ENCODE results near the gene RBMS1.

The RBMS1 gene

DNA sequence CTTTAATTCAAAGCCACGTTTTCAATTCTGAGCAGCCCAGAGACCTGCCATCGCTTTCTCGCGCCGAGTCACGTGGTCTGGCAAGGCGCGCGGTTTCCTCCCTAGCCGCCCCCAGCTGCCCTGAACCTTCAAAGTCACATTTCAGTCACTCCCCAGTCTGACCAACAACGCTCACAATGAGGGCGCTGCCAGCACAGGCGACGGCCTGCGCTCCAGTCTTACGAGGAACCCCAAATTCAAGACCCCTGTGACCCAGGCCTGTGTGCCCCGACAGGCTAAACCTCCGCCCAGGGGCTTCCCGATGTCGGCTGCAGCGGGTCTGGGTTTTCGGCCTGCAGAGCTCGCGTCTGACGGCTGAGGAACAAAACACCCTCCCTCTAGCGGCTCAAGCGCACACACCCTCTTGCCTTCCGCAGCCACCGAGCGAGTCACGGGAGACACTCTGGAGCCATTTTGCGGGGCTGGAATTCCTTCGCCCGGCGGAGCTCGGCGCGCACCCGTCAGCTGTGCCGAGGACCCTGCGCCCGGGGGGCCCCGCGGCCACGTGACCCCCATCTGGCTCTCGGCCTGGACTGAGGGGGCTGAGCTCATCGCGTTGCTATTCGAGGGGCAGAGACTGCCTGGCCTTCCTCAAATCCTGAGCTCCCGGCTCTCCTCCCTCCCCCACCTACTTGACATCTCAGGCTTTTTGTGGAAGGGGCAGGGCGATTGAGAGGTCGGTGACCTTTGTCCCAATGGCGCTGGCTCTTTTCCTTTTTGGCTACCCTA is 223.6 kb downstream of the RBMS1 start:
- Histone ChIP-seq H4K20me1 (ENCODE audit: insufficient read depth, low read length, poor library complexity, severe bottlenecking) (no peaks in the 10 kb centered on the region), H3K9me2 (replicated peaks; ENCODE audit: low read depth, low read length) (no peaks in the 10 kb centered on the region), H3K9me3 (ENCODE audit: insufficient read depth, low read depth, low read length) (no peaks in the 10 kb centered on the region), H3K9ac (ENCODE audit: low read depth, low read length, poor library complexity, severe bottlenecking) (no peak overlapping the region), H3K79me2 (ENCODE audit: insufficient read depth, low read length) (no peaks in the 10 kb centered on the region), H3F3A (ENCODE audit: low read depth) (no peaks in the 10 kb centered on the region), H3K4me1 (ENCODE audit: insufficient read depth, low read length, poor library complexity, severe bottlenecking) (no peaks in the 10 kb centered on the region), H3K4me3 (ENCODE audit: low read length, poor library complexity, severe bottlenecking) (no peak overlapping the region), H3K4me2 (ENCODE audit: low read depth, low read length, poor library complexity, severe bottlenecking) (no peak overlapping the region), H3K36me3 (ENCODE audit: insufficient read depth, low read length) (peaks cover 36% of the 10 kb centered on the region; the same call in 1 of the 2 replicates), H3K27me3 (ENCODE audit: insufficient read depth, low read length, poor library complexity, severe bottlenecking) (no peaks in the 10 kb centered on the region), H2AFZ (ENCODE audit: low read length) (no peak overlapping the region)
- TF ChIP-seq, protein P1, sequence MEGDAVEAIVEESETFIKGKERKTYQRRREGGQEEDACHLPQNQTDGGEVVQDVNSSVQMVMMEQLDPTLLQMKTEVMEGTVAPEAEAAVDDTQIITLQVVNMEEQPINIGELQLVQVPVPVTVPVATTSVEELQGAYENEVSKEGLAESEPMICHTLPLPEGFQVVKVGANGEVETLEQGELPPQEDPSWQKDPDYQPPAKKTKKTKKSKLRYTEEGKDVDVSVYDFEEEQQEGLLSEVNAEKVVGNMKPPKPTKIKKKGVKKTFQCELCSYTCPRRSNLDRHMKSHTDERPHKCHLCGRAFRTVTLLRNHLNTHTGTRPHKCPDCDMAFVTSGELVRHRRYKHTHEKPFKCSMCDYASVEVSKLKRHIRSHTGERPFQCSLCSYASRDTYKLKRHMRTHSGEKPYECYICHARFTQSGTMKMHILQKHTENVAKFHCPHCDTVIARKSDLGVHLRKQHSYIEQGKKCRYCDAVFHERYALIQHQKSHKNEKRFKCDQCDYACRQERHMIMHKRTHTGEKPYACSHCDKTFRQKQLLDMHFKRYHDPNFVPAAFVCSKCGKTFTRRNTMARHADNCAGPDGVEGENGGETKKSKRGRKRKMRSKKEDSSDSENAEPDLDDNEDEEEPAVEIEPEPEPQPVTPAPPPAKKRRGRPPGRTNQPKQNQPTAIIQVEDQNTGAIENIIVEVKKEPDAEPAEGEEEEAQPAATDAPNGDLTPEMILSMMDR (conservative IDR thresholded peaks at IDR 0.05; ENCODE audit: low read length): no peak
- TF ChIP-seq EZH2phosphoT487 (IDR thresholded peaks at IDR 0.05; ENCODE audit: borderline replicate concordance): no peak

DNA sequence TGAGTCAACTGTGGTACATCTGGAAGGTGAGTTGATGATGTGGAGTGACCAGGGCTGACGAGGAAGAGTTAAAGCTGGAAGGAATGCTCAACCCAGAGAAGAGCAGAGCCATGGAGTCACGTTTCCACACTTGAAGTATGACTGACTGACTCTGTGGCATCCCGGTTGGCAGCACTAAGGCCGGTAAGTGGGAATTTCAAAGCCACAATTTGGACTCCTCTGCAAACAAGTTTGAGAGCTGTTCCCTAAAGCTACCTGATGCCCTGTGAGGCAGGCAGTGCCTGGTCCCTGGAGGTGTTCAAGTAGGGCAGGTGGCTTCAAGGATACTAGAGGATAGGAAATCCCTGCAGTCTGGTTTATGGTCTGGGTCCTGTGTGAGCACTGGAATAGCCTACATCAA is 224.2 kb downstream of the RBMS1 start:
- no peaks in the 10 kb centered on the region for H3K9me3 ChIP-seq (ENCODE audit: insufficient read depth, low read depth, low read length)
- no peak overlapping the region for H3K9ac ChIP-seq (ENCODE audit: low read depth, low read length, poor library complexity, severe bottlenecking)
- TF ChIP-seq EZH2phosphoT487 (IDR thresholded peaks at IDR 0.05; ENCODE audit: borderline replicate concordance): no peak
- TF ChIP-seq, protein P1 (conservative IDR thresholded peaks at IDR 0.05; ENCODE audit: low read length): no peak
- H3K4me1 ChIP-seq (ENCODE audit: insufficient read depth, low read length, poor library complexity, severe bottlenecking): no peaks in the 10 kb centered on the region
- H3K36me3 ChIP-seq (ENCODE audit: insufficient read depth, low read length): peaks cover 30% of the 10 kb centered on the region; the same call in 1 of the 2 replicates
- H3K4me2 ChIP-seq (ENCODE audit: low read depth, low read length, poor library complexity, severe bottlenecking): no peak overlapping the region
- H3F3A ChIP-seq (ENCODE audit: low read depth): no peaks in the 10 kb centered on the region
- H4K20me1 ChIP-seq (ENCODE audit: insufficient read depth, low read length, poor library complexity, severe bottlenecking): no peaks in the 10 kb centered on the region
- H3K27me3 ChIP-seq (ENCODE audit: insufficient read depth, low read length, poor library complexity, severe bottlenecking): no peaks in the 10 kb centered on the region
- no peaks in the 10 kb centered on the region for H3K79me2 ChIP-seq (ENCODE audit: insufficient read depth, low read length)
- no peak overlapping the region for H3K4me3 ChIP-seq (ENCODE audit: low read length, poor library complexity, severe bottlenecking)
- no peak overlapping the region for H2AFZ ChIP-seq (ENCODE audit: low read length)
- H3K9me2 ChIP-seq (replicated peaks; ENCODE audit: low read depth, low read length): no peaks in the 10 kb centered on the region

DNA sequence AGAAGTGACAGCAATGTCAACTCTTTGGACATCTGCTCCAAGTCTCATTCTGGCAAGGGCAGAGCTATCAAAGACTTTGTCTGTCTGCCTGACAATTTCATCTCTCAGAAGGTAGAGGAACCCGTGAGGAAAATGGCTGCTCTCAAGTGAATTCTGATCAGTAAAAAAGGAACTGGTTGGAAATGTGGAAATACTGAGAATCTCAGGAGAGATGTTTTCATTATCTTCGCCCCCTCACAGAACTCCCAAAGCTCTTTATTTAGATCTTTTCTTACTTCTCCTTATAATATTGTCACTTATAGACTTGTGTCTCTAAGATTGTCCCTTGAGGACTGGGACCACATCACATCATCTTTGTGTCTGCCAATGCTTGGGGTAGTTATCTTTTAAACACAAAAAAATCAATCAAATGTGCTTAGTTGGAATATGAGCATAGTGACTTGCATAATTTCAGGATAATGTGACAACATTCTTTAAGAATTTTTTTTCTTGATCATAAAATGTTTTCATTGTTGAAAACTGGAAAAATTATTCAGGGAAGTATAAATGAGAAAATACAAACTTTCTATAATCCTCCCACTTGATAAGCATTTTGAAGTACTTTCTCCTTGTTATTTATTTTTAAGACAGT is 225.3 kb downstream of the RBMS1 start:
- Histone ChIP-seq H3K4me3 (ENCODE audit: low read length, poor library complexity, severe bottlenecking) (no peak overlapping the region), H3K4me2 (ENCODE audit: low read depth, low read length, poor library complexity, severe bottlenecking) (no peak overlapping the region), H3K27me3 (ENCODE audit: insufficient read depth, low read length, poor library complexity, severe bottlenecking) (no peaks in the 10 kb centered on the region), H3K36me3 (ENCODE audit: insufficient read depth, low read length) (peaks cover 23% of the 10 kb centered on the region; the same call in 1 of the 2 replicates), H2AFZ (ENCODE audit: low read length) (no peak overlapping the region), H3F3A (ENCODE audit: low read depth) (no peaks in the 10 kb centered on the region), H3K79me2 (ENCODE audit: insufficient read depth, low read length) (no peaks in the 10 kb centered on the region), H3K9me2 (replicated peaks; ENCODE audit: low read depth, low read length) (no peaks in the 10 kb centered on the region), H3K9ac (ENCODE audit: low read depth, low read length, poor library complexity, severe bottlenecking) (no peak overlapping the region), H4K20me1 (ENCODE audit: insufficient read depth, low read length, poor library complexity, severe bottlenecking) (no peaks in the 10 kb centered on the region), H3K4me1 (ENCODE audit: insufficient read depth, low read length, poor library complexity, severe bottlenecking) (no peaks in the 10 kb centered on the region), H3K9me3 (ENCODE audit: insufficient read depth, low read depth, low read length) (no peaks in the 10 kb centered on the region)
- TF ChIP-seq, protein P1 (conservative IDR thresholded peaks at IDR 0.05; ENCODE audit: low read length): no peak
- TF ChIP-seq EZH2phosphoT487 (IDR thresholded peaks at IDR 0.05; ENCODE audit: borderline replicate concordance): no peak
